Loucy (cell line): ENCODE data around the gene SH3RF1.

Source experiments
- H2AFZ ChIP-seq: fragments of 200-600 bp; sonication (generic); 2 replicates; pipeline ENCODE4 v1.6.0; 2016; ENCODE audit warnings: antibody characterized with exemption, mild to moderate bottlenecking, low read length, moderate library complexity
- H3F3A ChIP-seq: fragments of 200-600 bp; 2 replicates; pipeline ENCODE4 v1.6.0; 2016; ENCODE audit warnings: antibody characterized with exemption, low read depth, mild to moderate bottlenecking
- H3K27me3 ChIP-seq: fragments of 200-600 bp; sonication (generic); 2 replicates; pipeline ENCODE4 v1.6.1; 2014; ENCODE audit warnings: low read length, mild to moderate bottlenecking; ENCODE audit not compliant: insufficient read depth, poor library complexity, severe bottlenecking
- H3K36me3 ChIP-seq: fragments of 200-600 bp; sonication (generic); 2 replicates; pipeline ENCODE4 v1.6.1; 2016; ENCODE audit warnings: low read length; ENCODE audit not compliant: insufficient read depth
- H3K4me1 ChIP-seq: fragments of 200-600 bp; sonication (generic); 2 replicates; pipeline ENCODE4 v1.5.1; 2014; ENCODE audit warnings: low read length, mild to moderate bottlenecking; ENCODE audit not compliant: insufficient read depth, poor library complexity, severe bottlenecking
- H3K4me2 ChIP-seq: fragments of 200-600 bp; sonication (generic); 2 replicates; pipeline ENCODE4 v1.6.0; 2014; ENCODE audit warnings: antibody characterized with exemption, low read length, low read depth, mild to moderate bottlenecking; ENCODE audit not compliant: poor library complexity, severe bottlenecking
- H3K4me3 ChIP-seq: fragments of 200-600 bp; sonication (generic); 2 replicates; pipeline ENCODE4 v1.5.1; 2014; ENCODE audit warnings: low read length, mild to moderate bottlenecking, mixed read lengths; ENCODE audit not compliant: poor library complexity, severe bottlenecking
- H3K79me2 ChIP-seq: fragments of 200-600 bp; sonication (generic); 2 replicates; pipeline ENCODE4 v1.6.1; 2014; ENCODE audit warnings: low read length; ENCODE audit not compliant: insufficient read depth
- H3K9ac ChIP-seq: fragments of 200-600 bp; sonication (generic); 2 replicates; pipeline ENCODE4 v1.6.0; 2014; ENCODE audit warnings: mild to moderate bottlenecking, low read depth, low read length, moderate library complexity; ENCODE audit not compliant: poor library complexity, severe bottlenecking
- H3K9me2 ChIP-seq: fragments of 200-600 bp; sonication (generic); replicated peaks from 2 replicates; pipeline ENCODE4 v1.6.1; 2016; ENCODE audit warnings: low read depth, low read length, mixed read lengths
- H3K9me3 ChIP-seq: fragments of 200-600 bp; sonication (generic); 2 replicates; pipeline ENCODE4 v1.6.1; 2014; ENCODE audit warnings: mild to moderate bottlenecking, antibody characterized with exemption, low read length, low read depth; ENCODE audit not compliant: insufficient read depth
- H4K20me1 ChIP-seq: fragments of 200-600 bp; sonication (generic); 2 replicates; pipeline ENCODE4 v1.6.0; 2014; ENCODE audit warnings: antibody characterized with exemption, low read length, mild to moderate bottlenecking; ENCODE audit not compliant: insufficient read depth, poor library complexity, severe bottlenecking
- CTCF ChIP-seq: fragments of 200-600 bp; sonication (generic); conservative IDR thresholded peaks from 2 replicates; pipeline ENCODE4 v1.5.1; 2014; ENCODE audit warnings: mild to moderate bottlenecking, antibody characterized with exemption, low read length
- EZH2phosphoT487 ChIP-seq: fragments of 200-600 bp; IDR thresholded peaks from 2 replicates; pipeline ENCODE4 v1.6.1; 2018; ENCODE audit warnings: antibody characterized with exemption, mild to moderate bottlenecking, moderate library complexity, borderline replicate concordance

Gene SH3RF1

DNA sequence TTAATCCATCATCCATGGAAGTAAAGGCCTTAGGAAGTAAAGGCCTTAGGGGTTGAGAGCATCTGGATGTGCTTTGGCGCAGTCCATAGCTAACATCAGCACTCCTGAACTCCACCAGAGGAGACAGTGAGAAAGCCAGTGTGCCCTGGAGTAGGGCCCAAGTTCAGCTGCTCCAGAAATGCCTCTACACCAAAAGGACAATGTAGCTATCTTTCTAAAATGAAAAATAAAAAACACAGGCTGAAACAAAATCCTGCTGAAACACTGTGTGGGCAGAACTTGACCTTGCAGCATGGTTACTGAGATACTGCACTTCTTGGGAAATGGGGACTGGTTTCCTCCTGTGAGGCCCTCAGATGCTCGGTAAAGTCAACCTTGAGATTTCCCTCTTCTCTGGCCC, 29.3 kb downstream of the SH3RF1 start:
- Histone ChIP-seq H3K36me3 (no peaks in the 10 kb centered on the region), H3K79me2 (no peaks in the 10 kb centered on the region; the same call in none of the 2 replicates), H2AFZ (no peak overlapping the region), H3K9me3 (no peaks in the 10 kb centered on the region), H3K4me2 (no peak overlapping the region), H3K4me3 (no peak overlapping the region), H3K9me2 (no peaks in the 10 kb centered on the region), H3K9ac (no peak overlapping the region), H3F3A (no peaks in the 10 kb centered on the region), H4K20me1 (no peaks in the 10 kb centered on the region), H3K4me1 (peaks cover 28% of the 10 kb centered on the region), H3K27me3 (no peaks in the 10 kb centered on the region)
- TF ChIP-seq EZH2phosphoT487 (no peak), CTCF (no peak)

DNA sequence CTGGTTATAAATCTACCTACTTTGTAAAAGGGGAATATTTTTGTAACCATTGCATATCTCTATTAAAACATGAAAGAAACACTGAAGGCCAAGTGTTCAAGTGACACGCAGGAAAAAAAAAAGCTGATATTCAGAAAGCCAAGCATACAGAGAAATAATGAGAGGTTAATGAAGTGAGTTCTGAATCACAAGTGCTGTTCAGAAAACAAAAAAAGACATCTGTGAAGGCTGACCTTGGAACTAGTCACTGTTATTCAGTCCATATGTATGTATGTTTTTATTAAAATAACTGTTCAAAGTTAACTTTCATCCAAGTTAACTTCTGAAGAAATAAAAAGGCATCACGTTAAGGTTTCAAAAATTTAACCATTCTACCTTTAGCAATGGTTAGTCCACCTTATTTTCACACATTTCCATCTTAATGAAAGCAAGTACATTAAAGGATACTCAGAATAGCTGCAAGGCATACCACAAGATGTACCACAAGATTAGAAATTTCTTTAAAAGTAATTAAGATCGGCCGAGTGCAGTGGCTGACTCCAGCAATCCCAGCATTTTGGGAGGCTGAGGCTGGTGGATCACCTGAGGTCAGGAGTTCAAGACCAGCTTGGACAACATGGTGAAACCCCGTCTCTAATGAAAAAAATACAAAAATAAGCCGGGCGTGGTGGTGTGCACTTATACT, 31.4 kb downstream of the SH3RF1 start:
- Histone ChIP-seq H3K9ac (no peak overlapping the region), H3K4me3 (no peak overlapping the region), H3K9me2 (no peaks in the 10 kb centered on the region), H3K79me2 (peaks cover 5% of the 10 kb centered on the region; the same call in 1 of the 2 replicates), H2AFZ (no peak overlapping the region), H3F3A (no peaks in the 10 kb centered on the region), H3K27me3 (no peaks in the 10 kb centered on the region), H3K36me3 (no peaks in the 10 kb centered on the region), H3K4me2 (no peak overlapping the region), H3K4me1 (peaks cover 30% of the 10 kb centered on the region), H4K20me1 (no peaks in the 10 kb centered on the region), H3K9me3 (no peaks in the 10 kb centered on the region)
- no peak for TF ChIP-seq CTCF
- no peak for TF ChIP-seq EZH2phosphoT487

DNA sequence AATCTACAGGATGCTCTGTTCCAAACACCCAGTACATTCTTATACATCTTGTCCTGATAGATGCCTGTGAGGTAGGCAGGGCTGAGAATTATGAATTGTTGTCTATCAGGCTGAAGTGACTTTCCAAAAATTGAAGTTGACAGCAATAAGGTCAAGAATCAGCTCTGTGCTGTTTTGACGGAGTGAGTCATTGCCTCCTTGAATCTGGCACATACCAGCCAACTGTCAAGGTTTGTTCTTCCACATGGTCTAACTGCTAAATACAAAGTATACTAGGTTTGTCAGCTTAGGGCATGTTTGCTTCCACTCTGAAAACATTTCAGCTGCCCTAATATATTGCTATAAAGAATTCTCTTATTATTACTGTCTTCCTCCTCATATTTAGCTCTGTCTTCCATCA, 32.3 kb downstream of the SH3RF1 start:
- Histone ChIP-seq H3K79me2 (peaks cover 5% of the 10 kb centered on the region; the same call in 1 of the 2 replicates), H3K9me2 (no peaks in the 10 kb centered on the region), H3K9me3 (no peaks in the 10 kb centered on the region), H2AFZ (no peak overlapping the region), H3K27me3 (no peaks in the 10 kb centered on the region), H4K20me1 (no peaks in the 10 kb centered on the region), H3K4me2 (no peak overlapping the region), H3K9ac (no peak overlapping the region), H3K4me1 (peaks cover 35% of the 10 kb centered on the region), H3F3A (no peaks in the 10 kb centered on the region), H3K4me3 (no peak overlapping the region), H3K36me3 (no peaks in the 10 kb centered on the region)
- no peak for TF ChIP-seq CTCF
- TF ChIP-seq EZH2phosphoT487 = no peak
